Spleen (tissue), 11 donors: ENCODE results near the gene CRHR2. TPM values are rescaled to one million over a fixed set of nuclear protein-coding genes. Genes with fewer than 3 reads are reported as not detected.

Experiments used
- DNase-seq: peaks from one replicate; pipeline ENCODE4 v3.0.0-alpha.2; 2020
- H3K27ac ChIP-seq, 8 donors: fragments of 200-600 bp; sonication (generic) in 7 of 8; 1 replicate in 4 of 8; 2 replicates in 4 of 8; pipeline versions ENCODE4 v1.5.0 to v1.8.0; 2016 to 2021; ENCODE audit warnings: inconsistent platforms in 4 of 8, mild to moderate bottlenecking in 4 of 8, moderate library complexity in 1 of 8
- H3K27me3 ChIP-seq, 7 donors: fragments of 200-600 bp; sonication (generic) in 6 of 7; replicated peaks in 1 of 7; 1 replicate in 4 of 7; 2 replicates in 3 of 7; pipeline versions ENCODE4 v1.5.0 to v1.8.0; 2016 to 2021; ENCODE audit warnings: inconsistent platforms in 3 of 7, mild to moderate bottlenecking in 1 of 7
- H3K36me3 ChIP-seq, 6 donors: fragments of 200-600 bp; sonication (generic) in 5 of 6; 1 replicate in 4 of 6; 2 replicates in 2 of 6; pipeline versions ENCODE4 v1.5.0 to v1.8.0; 2016 to 2021; ENCODE audit warnings: inconsistent platforms in 2 of 6
- H3K4me1 ChIP-seq, 6 donors: fragments of 200-600 bp; sonication (generic) in 5 of 6; 1 replicate in 3 of 6; 2 replicates in 3 of 6; pipeline versions ENCODE4 v1.5.0 to v1.8.0; 2016 to 2021; ENCODE audit warnings: inconsistent platforms in 3 of 6
- H3K4me3 ChIP-seq, 8 donors: fragments of 200-600 bp; sonication (generic) in 7 of 8; 1 replicate in 4 of 8; 2 replicates in 4 of 8; pipeline versions ENCODE4 v1.5.0 to v1.8.0; 2016 to 2021; ENCODE audit warnings: inconsistent platforms in 4 of 8, mild to moderate bottlenecking in 4 of 8, moderate library complexity in 2 of 8
- H3K9me3 ChIP-seq, 8 donors: fragments of 200-600 bp; sonication (generic) in 7 of 8; 1 replicate in 4 of 8; 2 replicates in 4 of 8; pipeline versions ENCODE4 v1.5.0 to v1.8.0; 2016 to 2021; ENCODE audit warnings: inconsistent platforms in 4 of 8
- CTCF ChIP-seq, 11 experiments: fragments of 200-600 bp in 7 of 11; fragments of 450-650 bp in 4 of 11; sonication (generic) in 4 of 11; IDR thresholded peaks in 8 of 11; conservative IDR thresholded peaks in 3 of 11; 1 replicate in 7 of 11; 2 replicates in 4 of 11; pipeline versions ENCODE4 v1.4.0 to v1.8.0; 2016 to 2021; ENCODE audit warnings: antibody characterized with exemption in 11 of 11, inconsistent platforms in 4 of 11, mild to moderate bottlenecking in 1 of 11
- POLR2A ChIP-seq, 3 donors: fragments of 450-650 bp; IDR thresholded peaks; one replicate each; pipeline ENCODE4 v1.5.1; 2017; ENCODE audit warnings: antibody characterized with exemption in 3 of 3, mild to moderate bottlenecking in 1 of 3
- POLR2AphosphoS5 ChIP-seq, 3 donors: sonication (generic); formaldehyde crosslinking; IDR thresholded peaks; one replicate each; pipeline ENCODE4 v1.5.1; 2017; ENCODE audit warnings: antibody characterized with exemption in 3 of 3
- WGBS, 5 donors: extraction: QIAGEN DNeasy Blood & Tissue Kit in 3 of 5; methylation state at CpG; one replicate each; pipeline versions ENCODE4 v1.1.5 to v1.1.7; 2013 to 2018; 5-methylcytosine and 5-hydroxymethylcytosine counted together
- intact Hi-C: fragments of 100-400 bp; cut with DNase I; formaldehyde crosslinking; loops from one replicate; pipeline ENCODE4 v1.15.0; 2023; ENCODE audit warnings: low total_unique reads
- polyA plus RNA-seq, 3 donors: library from polyadenylated mRNA; stranded (reverse); fragments of 200-250 nt; gene quantifications; one replicate each; pipeline ENCODE4 v1.2.1, GENCODE V29; 2013
- total RNA-seq, 7 donors: library from RNA; depleted of rRNA in 3 of 7; stranded (reverse); fragments of >200 nt in 3 of 7; fragmentation: NEBNext Ultra II Directional in 4 of 7; extraction: Animal tissue kit (Norgen Biotek cat#: 25700) in 4 of 7; gene quantifications; one replicate each; pipeline versions ENCODE4 v1.1.0 to v1.2.1, GENCODE V29; 2016 to 2021
- donor health status: healthy with polysubstance abuse.
- donor health status: DM: no; HTN: no; CAD: no; lungs with moderate emphysema.
- donor health status: DM: no; HTN: no; CAD: no.
- donor health status: Bipolar disorder and iron deficiency.
- donor health status: healthy.
- donor health status: DM: no; HTN: no; CAD: no.
- donor health status: DM: yes; HTN: yes; CAD: no.

The CRHR2 gene
- total and polyA plus RNA-seq, 10 donors = not detected

- no peak overlapping the region for H3K4me3 ChIP-seq
- peaks cover 5 to 21% (median 17%) of the 10 kb centered on the region in 6 donors for H3K4me1 ChIP-seq
- H3K27ac ChIP-seq = no peak overlapping the region
- intact Hi-C loops = no loop called here
- peaks cover 4 to 64% (median 43%) of the 10 kb centered on the region in 7 donors for H3K27me3 ChIP-seq
- no peaks in the 10 kb centered on the region for H3K36me3 ChIP-seq
- TF ChIP-seq POLR2A (IDR thresholded peaks at IDR 0.05) = no peak
- DNase-seq = no peak
- no peaks in the 10 kb centered on the region for H3K9me3 ChIP-seq
- WGBS, 5 donors = 86 to 93% (median 91%) methylated on average over 3 of the region's 3 CpGs
Measured at GRCh38 chr7:30683816-30684215, 1.6 kb upstream of the CRHR2 start.

- 76 to 87% (median 84%) methylated on average over 3 to 5 of the region's 5 CpGs for WGBS, 5 donors
- Histone ChIP-seq H3K36me3 (no peaks in the 10 kb centered on the region), H3K27ac (no peak overlapping the region), H3K4me3 (no peak overlapping the region), H3K4me1 (peaks cover 5 to 21% (median 17%) of the 10 kb centered on the region in 6 donors), H3K27me3 (peaks cover 4 to 69% (median 43%) of the 10 kb centered on the region in 7 donors), H3K9me3 (no peaks in the 10 kb centered on the region)
- no peak for TF ChIP-seq POLR2AphosphoS5 (IDR thresholded peaks at IDR 0.05)
- TF ChIP-seq CTCF (IDR thresholded peaks at IDR 0.05 in 8 of 11, conservative IDR thresholded peaks at IDR 0.05 in 3 of 11) = no peak
- TF ChIP-seq POLR2A (IDR thresholded peaks at IDR 0.05) = no peak
- DNase-seq = no peak
- intact Hi-C loops = no loop called here
Measured at GRCh38 chr7:30683306-30683705, 1.1 kb upstream of the CRHR2 start.

GRCh38 chr7:30681815-30682211 is 443 bp downstream of the CRHR2 start:
- intact Hi-C loops = no loop called here
- no peak for TF ChIP-seq POLR2A (IDR thresholded peaks at IDR 0.05)
- TF ChIP-seq CTCF (IDR thresholded peaks at IDR 0.05 in 8 of 11, conservative IDR thresholded peaks at IDR 0.05 in 3 of 11) = no peak
- no peak for TF ChIP-seq POLR2AphosphoS5 (IDR thresholded peaks at IDR 0.05)

GRCh38 chr7:30681331-30681797 is 892 bp downstream of the CRHR2 start:
- 14 to 18% (median 18%) methylated on average over 16 of the region's 16 CpGs for whole genome bisulfite sequencing, 5 donors
- intact Hi-C loops = no loop called here
- no peaks in the 10 kb centered on the region for H3K9me3 ChIP-seq
- TF ChIP-seq POLR2AphosphoS5 (IDR thresholded peaks at IDR 0.05) (no peak), POLR2A (IDR thresholded peaks at IDR 0.05) (no peak), CTCF (IDR thresholded peaks at IDR 0.05 in 8 of 11, conservative IDR thresholded peaks at IDR 0.05 in 3 of 11) (no peak)
- H3K4me3 ChIP-seq = peak overlapping the region in 7 of 8 donors; percentile 39 to 71 (median 48)
- H3K27me3 ChIP-seq = peaks cover 4 to 88% (median 43%) of the 10 kb centered on the region in 7 donors
- peaks cover 5 to 21% (median 17%) of the 10 kb centered on the region in 6 donors for H3K4me1 ChIP-seq
- H3K36me3 ChIP-seq = no peaks in the 10 kb centered on the region
- H3K27ac ChIP-seq = no peak overlapping the region
- no peak for DNase-seq

More at GRCh38 chr7:30681815-30682211, 443 bp downstream of the CRHR2 start:
- Histone ChIP-seq H3K36me3 (no peaks in the 10 kb centered on the region), H3K27ac (no peak overlapping the region), H3K4me3 (peak overlapping the region; percentile 27 to 71 (median 45)), H3K9me3 (no peaks in the 10 kb centered on the region), H3K27me3 (peaks cover 4 to 84% (median 43%) of the 10 kb centered on the region in 7 donors), H3K4me1 (peaks cover 5 to 21% (median 17%) of the 10 kb centered on the region in 6 donors)
- DNase-seq = no peak
- 0 to 5% (median 3%) methylated on average over 1 to 40 of the region's 40 CpGs for WGBS, 5 donors
